ENCODE results near the gene OR1I1.
"Not testable (repeated sequence)": the region's sequence is repeated elsewhere in the genome, so short reads cannot be mapped to it uniquely, and the experiment has no call there.

OR1I1 gene, protein sequence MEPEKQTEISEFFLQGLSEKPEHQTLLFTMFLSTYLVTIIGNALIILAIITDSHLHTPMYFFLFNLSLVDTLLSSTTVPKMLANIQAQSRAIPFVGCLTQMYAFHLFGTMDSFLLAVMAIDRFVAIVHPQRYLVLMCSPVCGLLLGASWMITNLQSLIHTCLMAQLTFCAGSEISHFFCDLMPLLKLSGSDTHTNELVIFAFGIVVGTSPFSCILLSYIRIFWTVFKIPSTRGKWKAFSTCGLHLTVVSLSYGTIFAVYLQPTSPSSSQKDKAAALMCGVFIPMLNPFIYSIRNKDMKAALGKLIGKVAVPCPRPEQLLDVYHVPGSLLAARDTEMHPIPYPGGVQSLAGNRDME

DNA sequence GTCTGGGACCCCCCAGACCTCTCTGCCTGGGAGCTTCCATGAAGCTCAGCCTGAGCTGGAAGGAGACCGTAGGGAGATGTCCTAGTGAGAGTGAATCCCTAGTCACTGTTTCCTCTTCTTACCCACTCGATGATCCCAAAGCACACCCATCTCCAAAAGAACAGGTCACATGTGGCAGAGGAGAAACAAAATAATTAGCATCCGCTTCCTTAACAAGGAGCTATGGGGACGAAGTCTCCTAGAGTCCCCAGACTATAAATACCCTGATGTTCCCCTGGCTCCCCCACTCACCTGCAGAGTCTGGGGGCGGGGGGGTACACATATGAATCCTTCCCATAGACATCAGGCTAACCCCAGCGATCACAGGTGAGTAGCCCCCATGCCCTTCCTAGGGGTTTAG, at the start of gene OR1I1:
OR1I1 (plus strand) TSS at position 301 of the 400 bp plus-strand sequence. CDS start 4,855 bp downstream, outside the sequence.
- no peak for DNase-seq (ENCODE audit: low read depth in 2 of 2)

DNA sequence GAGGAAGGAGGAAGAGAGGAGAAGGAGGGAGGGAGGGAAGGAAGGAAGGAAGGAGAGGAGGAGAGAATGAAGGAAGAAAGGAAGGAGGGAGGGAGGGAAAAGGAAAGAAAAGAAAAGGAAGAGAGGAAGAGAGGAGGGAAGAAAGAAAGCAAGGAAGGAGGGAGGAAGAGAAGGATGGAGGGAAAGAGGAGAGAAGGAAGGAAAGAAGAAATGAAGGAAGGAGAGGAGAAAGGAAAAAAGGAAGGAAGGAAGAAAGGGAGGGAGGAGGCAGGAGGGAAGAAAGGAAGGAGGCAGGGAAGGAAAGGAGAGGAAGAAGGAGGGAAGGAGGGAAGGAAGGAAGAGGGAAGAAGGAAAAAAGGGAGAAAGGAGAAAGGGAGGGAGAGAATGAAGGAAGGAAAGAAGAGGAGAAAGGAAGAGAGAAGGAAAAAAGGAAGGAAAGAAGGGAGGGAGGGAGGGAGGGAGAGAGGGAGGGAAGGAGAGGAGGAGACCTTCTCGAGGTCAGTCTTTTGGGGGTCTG, 46.2 kb upstream of the OR1I1 start:
- DNase-seq (ENCODE audit: low read depth in 2 of 2): no peak

DNA sequence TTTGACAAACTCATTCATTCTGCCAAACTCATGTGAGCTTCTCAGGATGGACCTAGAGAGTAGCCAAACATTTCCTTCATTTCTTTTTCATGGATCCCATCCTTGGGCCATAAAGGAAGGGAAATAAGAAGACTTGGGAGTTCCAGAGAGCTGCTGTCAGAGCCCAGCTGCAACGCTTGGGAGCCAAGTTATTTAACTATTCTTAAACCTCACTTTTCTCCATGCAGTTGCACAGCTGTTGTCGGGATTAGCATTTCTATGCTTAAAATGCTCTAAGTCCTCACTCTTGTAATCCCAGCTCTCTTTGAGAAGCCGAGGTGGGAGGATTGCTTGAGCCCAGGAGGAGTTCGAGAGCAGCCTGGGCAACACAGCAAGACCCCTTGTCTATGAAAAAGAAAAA, 44.4 kb upstream of the OR1I1 start:
- DNase-seq (ENCODE audit: low read depth in 2 of 2): no peak

DNA sequence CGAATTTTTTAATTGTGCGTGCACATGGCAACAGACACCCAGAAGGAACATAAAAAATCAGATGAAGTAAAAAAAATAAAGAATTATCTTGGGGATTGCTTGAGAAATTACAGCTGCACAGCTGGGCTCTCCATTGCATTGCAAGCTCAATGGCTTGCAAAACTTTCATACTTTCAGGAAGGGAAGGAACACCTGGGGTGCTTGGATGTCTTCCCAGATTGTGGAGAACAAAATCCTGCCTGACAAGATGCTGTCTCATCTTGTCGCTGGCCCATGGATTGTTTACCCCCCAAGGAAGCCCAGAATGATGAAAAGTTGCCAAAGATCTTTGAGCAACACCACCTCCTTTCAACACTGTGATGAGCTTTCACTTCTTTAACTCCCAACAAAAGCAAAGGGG, 43.7 kb upstream of the OR1I1 start:
- DNase-seq (ENCODE audit: low read depth in 2 of 2): no peak

DNA sequence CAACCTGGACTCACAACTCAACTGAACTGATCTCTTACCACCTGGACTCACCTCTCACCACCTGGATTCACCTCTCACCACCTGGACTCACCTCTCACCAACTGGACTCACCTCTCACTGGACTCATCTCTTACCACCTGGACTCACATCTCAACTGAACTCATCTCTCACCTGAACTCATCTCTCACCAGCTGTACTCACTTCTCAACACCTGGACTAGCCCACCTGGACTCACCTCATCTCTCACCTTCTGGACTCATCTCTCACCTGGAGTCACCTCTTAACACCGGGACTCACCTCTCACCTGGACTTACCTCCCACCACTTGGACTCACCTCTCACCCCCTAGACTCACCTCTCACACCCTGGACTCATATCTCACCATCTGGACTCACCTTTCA, 40.0 kb upstream of the OR1I1 start:
- no peak for DNase-seq (ENCODE audit: low read depth in 2 of 2)

DNA sequence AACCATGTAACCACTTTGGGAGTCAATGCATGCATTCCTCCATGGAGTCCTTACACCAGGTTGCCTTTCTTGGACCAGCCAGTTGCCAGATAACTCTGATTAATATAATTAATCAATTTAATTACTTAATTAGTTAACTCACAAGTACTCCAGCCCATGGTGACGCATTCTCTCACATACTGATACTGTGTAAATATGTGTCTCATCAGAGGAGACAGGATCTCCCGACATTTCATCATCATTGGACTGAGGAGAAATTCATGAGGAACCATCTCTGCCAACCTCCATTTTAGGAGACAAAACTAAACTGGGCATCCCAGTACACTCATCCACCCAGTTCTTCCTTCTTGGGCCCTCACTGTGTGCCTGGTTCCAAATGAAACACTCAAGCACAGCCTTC, 39.2 kb upstream of the OR1I1 start:
- no peak for DNase-seq (ENCODE audit: low read depth in 2 of 2)

DNA sequence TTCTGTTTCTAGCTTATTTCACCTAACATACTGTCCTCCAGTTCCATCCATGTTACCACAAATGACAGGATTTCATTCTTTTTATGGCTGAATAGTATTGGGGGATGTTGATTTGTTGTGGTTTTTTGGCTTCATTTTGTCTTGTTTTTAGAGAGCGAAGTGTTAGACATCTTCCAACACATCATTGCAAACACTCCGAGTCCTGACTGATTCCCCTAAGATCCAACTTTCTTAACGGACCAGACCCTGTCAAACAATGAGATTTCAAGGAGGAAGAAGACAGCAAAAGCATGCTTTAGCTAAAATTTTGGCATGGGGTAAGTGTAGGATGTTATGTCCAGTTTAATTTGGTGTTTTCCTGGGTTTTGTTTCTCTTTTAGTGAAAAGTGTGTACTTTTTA, 36.5 kb upstream of the OR1I1 start:
- no peak for DNase-seq (ENCODE audit: low read depth in 2 of 2)

DNA sequence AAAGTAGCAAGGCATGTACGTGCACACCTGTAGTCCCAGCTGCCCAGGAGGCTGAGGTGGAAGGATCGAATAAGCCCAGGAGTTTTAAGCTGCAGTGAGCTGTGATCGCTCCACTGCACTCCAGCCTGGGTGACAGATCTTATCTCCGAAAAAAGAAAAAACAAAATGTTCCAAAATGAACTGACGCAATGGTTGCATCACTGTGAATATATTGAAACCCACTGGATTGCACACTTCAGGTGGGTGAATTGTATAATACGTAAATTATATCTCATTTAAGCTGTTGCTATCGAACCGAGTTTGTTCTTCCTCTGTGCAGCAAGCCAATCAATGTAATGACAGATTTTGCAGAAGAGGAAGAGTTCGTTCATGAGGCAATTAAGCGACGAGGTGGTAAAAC, 34.3 kb upstream of the OR1I1 start:
- no peak for DNase-seq (ENCODE audit: low read depth in 2 of 2)

DNA sequence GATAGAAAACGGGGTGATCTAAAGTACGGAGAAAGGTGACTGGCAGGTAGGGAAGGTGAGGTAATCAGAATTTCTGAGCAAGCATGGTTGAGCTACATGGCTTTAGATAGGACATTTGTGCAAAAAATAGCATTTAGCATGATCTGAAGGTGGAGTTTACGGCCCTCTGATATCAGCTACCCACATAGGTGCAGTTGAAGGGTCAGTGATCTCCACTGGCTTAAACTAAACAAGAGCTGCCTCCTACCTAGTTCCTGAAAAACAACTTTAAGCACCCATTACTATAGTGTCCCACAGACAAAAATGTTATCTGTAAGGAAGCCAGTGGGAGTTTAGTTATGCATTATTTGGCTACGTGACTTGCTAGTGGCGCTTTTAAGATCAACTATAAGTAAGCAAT, 33.9 kb upstream of the OR1I1 start:
- DNase-seq (ENCODE audit: low read depth in 2 of 2): no peak

DNA sequence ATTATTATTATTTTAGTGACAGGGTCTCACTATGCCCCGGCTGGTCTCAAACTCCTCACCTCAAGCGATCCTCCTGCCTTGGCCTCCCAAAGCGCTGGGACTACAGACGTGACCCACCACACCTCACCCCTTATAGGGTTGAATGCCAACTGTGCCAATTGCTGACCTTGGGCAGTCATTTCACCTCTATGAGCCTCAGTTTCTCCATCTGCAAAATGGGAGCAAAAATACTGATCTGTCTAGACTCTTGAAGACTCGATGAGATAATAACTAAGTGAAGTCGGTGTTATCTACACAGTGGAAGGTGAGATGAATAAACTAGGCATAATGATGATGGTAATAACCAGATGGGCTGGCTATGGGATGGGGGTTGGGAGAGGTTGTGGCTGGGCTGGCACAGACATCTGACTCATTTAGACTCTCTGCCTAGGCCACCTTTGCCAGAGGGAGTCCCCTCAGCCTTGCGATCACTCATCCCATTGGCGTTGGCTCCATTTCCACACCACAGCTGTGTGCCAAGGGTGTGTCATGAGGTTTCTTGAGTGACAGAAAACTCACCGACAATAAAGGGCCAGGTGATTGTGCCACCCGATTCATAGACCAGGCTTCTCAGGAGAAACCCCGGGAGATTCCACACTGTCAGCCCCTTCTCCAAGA, 33.0 kb upstream of the OR1I1 start, which contains the start of gene CASP14:
CASP14 (plus strand) TSS at position 596 of the 657 bp plus-strand sequence. CDS start 2,772 bp downstream, outside the sequence.
- DNase-seq (ENCODE audit: low read depth in 2 of 2): no peak

DNA sequence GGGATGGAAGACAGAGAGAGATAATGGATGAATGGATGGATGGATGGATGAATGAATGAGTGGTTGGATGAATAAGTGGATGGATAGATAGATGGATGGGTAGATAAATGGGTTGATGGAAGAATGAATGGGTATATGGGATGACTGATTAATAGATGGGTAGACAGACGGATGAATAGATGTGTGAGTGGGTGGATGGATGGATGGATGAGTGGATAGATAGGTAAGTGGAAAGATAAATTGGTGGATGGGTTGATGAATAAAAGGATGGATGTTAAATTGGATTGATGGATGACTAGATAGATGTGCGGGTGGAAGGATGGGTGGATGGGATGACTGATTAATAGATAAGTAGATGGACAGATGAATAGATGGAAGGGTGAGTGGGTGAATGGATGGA, 31.4 kb upstream of the OR1I1 start:
- DNase-seq (ENCODE audit: low read depth in 2 of 2): no peak

DNA sequence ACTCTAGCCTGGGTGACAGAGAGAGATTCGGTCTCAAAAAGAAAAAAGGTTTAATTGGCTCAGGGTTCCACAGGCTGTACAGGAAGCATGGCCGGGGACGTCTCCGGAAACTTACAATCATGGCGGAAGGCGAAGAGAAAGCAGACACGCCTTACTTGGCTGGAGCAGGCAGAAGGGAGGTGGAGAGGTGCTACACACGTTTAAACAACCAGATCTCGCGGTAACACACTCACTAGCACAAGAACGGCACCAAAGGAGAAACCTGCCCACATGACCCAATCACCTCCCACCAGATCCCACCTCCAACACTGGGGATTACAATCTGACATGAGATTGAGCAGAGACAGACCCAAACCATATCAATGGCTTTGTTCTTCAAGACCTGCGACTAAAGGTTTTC, 20.0 kb upstream of the OR1I1 start:
- no peak for DNase-seq (ENCODE audit: low read depth in 2 of 2)

DNA sequence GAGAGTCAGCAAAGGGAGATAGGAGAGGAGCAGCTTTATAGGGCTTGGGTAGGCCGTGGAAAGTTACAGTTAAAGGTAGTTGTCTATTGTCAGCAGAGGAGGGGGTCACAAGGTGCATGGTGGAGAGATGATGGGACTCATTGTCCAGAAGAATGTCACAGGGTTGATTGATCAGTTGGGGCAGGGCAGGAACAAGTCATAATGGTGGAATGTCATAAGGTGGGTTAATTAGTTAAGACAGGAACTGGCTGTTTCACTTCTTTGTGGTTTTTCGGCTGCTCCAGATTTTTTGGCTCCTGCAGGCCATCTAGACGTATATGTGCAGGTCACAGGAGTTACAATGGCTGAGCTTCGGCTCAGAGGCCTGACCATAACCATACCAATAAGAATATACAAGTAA, 11.6 kb upstream of the OR1I1 start:
- not testable (repeated sequence) for DNase-seq (ENCODE audit: low read depth in 2 of 2)

DNA sequence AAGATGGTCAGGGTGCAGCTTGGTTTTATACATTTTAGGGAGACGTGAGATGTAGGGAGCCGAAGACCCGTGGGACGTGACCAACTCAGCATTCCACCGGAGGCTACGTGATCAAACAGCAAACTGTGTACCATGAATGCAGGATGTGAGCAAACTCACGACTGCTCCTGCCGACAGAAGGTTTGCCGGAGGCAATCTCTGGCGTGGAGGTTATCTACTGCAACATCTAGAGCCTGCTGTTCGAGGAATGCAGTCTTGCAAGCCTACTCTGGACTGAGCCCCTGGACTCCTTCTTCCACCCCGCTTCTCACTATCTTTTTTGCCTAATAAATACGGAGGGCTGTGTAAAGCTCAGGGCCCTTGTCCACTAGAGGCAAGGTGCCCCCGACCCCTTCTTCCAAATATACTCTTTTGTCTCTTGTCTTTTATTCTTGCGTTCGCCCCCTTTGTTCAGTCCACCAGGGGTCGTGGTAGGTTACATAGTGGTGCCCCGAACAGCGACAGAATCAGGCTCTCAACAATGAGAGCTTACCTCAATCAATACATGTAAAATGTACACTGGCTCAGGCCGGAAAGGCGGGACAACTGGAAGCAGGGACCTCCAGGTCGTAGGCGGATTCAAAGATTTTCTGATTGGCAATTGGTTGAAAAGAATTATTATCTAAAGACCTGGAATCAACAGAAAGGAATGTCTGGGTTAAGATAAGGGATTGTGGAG, 8.9 kb upstream of the OR1I1 start:
- DNase-seq (ENCODE audit: low read depth in 2 of 2): no peak

DNA sequence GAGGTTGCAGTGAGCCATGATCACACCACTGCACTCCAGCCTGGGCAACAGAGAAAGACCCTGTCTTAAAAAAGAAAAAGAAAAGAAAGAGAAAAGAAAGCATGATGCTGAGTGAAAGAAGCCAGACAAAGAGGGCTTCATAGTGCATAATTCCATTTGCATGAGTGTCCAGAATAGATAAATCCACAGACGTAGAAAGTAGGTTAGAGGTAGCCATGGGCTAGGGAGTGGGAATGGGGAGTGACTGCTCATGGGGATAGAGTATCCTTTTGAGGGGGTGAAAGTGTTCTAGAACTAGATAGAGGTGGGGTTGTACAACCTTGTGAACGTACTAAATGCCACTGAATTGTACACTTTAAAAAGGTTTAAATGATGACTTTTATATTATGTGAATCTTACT, 7.6 kb upstream of the OR1I1 start:
- no peak for DNase-seq (ENCODE audit: low read depth in 2 of 2)

DNA sequence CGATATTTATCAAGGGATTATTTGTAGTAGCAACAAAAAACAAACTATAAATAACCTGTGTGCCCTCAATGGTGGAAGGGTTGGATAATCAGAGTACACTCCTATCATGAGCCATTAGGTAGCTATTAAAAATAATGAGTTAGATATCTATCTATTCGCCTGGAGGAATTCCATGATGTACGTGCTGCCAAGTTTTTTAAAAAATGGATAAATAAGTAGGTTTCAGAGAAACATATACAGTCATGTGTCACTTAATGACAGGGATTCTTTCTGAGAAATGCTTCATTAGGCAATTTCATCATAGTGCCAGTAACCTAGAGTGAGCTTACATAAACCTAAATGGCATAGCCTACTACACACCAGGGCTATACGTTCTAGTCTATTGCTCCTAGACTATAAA, 6.2 kb upstream of the OR1I1 start:
- no peak for DNase-seq (ENCODE audit: low read depth in 2 of 2)

DNA sequence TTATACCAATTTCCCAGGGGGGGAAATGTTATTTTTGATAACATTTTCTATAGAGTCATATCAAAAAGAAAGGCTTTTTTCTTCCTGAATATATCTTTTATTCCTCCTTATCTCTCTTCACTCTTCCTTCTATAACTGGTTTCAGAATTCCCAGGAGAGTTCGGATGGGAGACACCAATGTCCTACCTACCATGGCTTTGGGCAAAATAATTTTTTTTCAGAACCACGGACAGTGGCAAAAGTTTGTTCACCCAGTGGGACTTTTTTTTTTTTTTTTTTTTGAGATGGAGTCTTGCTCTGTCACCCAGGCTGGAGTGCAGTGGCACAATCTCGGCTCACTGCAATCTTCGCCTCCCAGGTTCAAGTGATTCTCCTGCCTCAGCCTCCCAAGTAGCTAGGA, 2.0 kb upstream of the OR1I1 start:
- not testable (repeated sequence) for DNase-seq (ENCODE audit: low read depth in 2 of 2)

DNA sequence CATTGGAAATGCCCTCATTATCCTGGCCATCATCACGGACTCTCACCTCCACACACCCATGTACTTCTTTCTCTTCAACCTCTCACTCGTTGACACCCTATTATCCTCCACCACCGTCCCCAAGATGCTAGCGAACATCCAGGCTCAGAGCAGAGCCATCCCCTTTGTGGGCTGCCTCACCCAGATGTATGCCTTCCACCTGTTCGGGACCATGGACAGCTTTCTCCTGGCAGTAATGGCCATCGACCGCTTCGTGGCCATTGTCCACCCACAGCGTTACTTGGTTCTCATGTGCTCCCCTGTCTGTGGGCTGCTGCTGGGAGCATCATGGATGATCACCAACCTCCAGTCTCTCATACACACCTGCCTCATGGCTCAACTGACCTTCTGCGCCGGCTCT, 5.2 kb downstream of the OR1I1 start:
- no peak for DNase-seq (ENCODE audit: low read depth in 2 of 2)

DNA sequence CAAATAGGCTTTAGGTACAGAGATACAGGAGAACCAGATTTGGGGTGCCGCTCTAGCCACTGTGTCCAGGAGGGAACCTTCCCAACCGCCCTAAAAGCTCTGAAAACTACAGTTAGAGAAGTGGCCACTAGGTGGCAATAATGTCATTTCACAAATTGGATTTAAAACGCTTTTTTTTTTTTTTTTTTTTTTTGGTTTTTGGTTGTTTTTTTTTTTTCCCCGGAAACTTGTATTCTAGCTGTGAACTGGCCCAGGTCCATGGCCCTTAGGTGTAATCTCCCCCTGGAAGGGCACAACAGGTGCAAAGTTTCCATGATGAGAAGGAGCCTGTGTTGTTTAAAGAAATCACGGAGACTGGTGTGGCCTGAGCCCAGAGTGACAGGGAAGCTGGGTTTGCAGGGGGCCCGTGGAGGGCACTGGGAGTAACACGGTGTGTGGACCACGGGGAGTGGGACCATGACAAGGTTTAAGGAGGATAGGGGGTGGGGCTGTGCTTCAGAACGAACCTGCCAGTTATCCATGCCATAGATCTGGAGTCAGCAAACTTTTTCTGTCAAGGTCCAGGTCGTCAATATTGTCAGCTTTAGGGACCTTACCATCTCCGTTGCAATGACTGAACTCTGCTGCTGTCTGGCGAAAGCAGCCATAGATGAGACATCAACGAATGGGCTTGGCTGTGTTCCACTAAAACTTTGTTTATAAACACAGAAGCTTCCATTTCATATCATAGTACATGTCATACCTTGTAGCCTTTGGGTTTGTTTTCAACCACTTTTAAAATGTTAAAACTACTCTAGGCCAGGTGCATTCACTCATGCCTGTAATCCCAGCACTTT, 10.1 kb downstream of the OR1I1 start:
- DNase-seq (ENCODE audit: low read depth in 2 of 2): peak in 1 of 2 donors; percentile 8

DNA sequence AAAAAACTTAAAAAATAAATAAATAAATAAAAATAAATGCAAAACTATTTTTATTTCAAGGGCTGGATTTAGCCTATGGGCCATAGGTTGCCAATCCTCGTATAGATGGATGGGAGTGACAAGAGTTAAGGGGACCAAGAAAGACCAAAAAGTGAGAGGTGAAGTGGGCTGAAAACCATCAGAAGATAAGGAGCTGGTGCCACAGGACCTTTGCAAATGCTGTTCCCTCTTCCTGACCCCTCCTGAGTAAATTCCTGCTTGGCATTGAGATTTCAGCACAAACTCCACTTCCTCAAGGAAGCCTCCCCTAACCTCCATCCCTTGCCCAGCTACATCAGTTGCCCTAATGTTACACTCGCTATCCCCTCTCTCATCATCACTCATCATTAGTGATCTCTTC, 11.0 kb downstream of the OR1I1 start:
- no peak for DNase-seq (ENCODE audit: low read depth in 2 of 2)

DNA sequence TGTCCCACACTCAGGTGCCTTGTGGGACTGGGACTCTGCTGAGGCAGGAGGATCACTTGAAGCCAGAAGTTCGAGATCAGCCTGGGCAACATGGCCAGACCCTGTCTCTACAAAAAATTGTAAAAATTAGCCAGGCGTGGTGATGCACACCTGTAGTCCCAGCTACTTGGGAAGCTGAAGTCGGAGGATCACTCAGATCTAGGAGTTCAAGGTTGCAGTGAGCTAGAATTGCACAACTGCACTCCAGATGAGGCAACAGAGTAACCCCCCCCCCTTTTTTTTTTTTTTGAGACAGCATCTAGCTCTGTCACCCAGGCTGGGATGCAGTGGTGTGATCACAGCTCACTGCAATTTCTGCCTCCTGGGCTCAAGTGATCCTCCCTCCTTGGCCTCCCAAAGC, 14.2 kb downstream of the OR1I1 start:
- DNase-seq (ENCODE audit: low read depth in 2 of 2): no peak

DNA sequence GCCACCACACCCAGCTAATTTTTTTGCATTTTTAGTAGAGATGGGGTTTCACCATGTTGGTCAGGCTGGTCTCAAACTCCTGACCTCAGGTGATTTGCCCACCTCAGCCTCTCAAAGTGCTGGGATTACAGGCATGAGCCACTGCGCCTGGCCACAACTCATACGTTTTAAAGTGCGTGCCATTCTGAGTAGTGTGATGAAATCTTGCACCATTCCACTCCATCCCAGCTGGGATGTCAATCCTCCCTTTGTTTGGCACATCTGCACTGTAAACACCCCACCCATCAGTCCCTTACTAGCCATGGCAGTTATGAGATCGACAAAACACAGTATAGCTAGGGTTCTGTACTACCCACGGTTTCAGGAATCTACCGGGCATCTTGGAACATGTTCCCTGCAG, 16.0 kb downstream of the OR1I1 start:
- not testable (repeated sequence) for DNase-seq (ENCODE audit: low read depth in 2 of 2)

All from stimulated activated CD8-positive, alpha-beta memory T cell treated with anti-CD3 and anti-CD28 coated beads, Interleukin-7, amount 100 ng/mL, for 1 hour (primary cell).